GM12878 (cell line): ENCODE measurements around the gene BAAT. TPM values are rescaled to one million over a fixed set of nuclear protein-coding genes. Genes with fewer than 3 reads are reported as not detected.

ENCODE experiments used
- CHD2 ChIP-seq: IDR thresholded peaks from 2 replicates; pipeline ENCODE4 v1.6.1; 2011; ENCODE audit warnings: low read depth, low read length, improper control_type of control experiment, borderline replicate concordance
- E2F4 ChIP-seq: IDR thresholded peaks from 2 replicates; pipeline ENCODE4 v1.6.1; 2012; ENCODE audit warnings: low read depth, low read length, improper control_type of control experiment
- FOXM1 ChIP-seq: IDR thresholded peaks from 2 replicates; pipeline ENCODE4 v1.6.1; 2012; ENCODE audit warnings: low read depth, mild to moderate bottlenecking, inconsistent platforms, low read length, moderate library complexity
- GATAD2B ChIP-seq: fragments of 450-650 bp; conservative IDR thresholded peaks from 2 replicates; pipeline ENCODE4 v1.6.1; 2017; ENCODE audit warnings: low read depth, mild to moderate bottlenecking, moderate library complexity
- HDAC2 ChIP-seq: fragments of 200-600 bp; sonication (generic); IDR thresholded peaks from 2 replicates; pipeline ENCODE4 v1.6.1; 2017
- HDAC6 ChIP-seq: fragments of 200-600 bp; sonication (generic); IDR thresholded peaks from one replicate; pipeline ENCODE4 v1.8.0; 2017; ENCODE audit warnings: antibody characterized with exemption; ENCODE audit not compliant: unreplicated experiment
- IRF4 ChIP-seq: IDR thresholded peaks from 2 replicates; pipeline ENCODE4 v1.6.1; 2011; ENCODE audit warnings: low read depth, low read length
- IRF5 ChIP-seq: fragments of 450-650 bp; IDR thresholded peaks from 2 replicates; pipeline ENCODE4 v1.6.1; 2017; ENCODE audit warnings: borderline replicate concordance
- JUND ChIP-seq: IDR thresholded peaks from 2 replicates; pipeline ENCODE4 v1.6.1; 2012; ENCODE audit warnings: low read depth, mild to moderate bottlenecking, low read length, improper control_type of control experiment, moderate library complexity
- KLF5 ChIP-seq: fragments of 450-650 bp; IDR thresholded peaks from 2 replicates; pipeline ENCODE4 v1.6.1; 2014; ENCODE audit warnings: mild to moderate bottlenecking; ENCODE audit not compliant: partially characterized antibody
- LARP7 ChIP-seq: fragments of 450-650 bp; IDR thresholded peaks from 2 replicates; pipeline ENCODE4 v1.6.1; 2017; ENCODE audit warnings: mild to moderate bottlenecking
- MEF2B ChIP-seq: fragments of 450-650 bp; IDR thresholded peaks from 2 replicates; pipeline ENCODE4 v1.6.1; 2018; ENCODE audit warnings: mild to moderate bottlenecking, moderate library complexity; ENCODE audit not compliant: partially characterized antibody, poor library complexity, severe bottlenecking
- NBN ChIP-seq: fragments of 450-650 bp; IDR thresholded peaks from 2 replicates; pipeline ENCODE4 v1.6.1; 2016
- NR2C1 ChIP-seq: fragments of 450-650 bp; IDR thresholded peaks from 2 replicates; pipeline ENCODE4 v1.6.1; 2017; ENCODE audit warnings: antibody characterized with exemption, mild to moderate bottlenecking, moderate library complexity
- PBX3 ChIP-seq: IDR thresholded peaks from 2 replicates; pipeline ENCODE4 v1.6.1; 2011; ENCODE audit warnings: mild to moderate bottlenecking, low read depth, low read length, moderate library complexity; ENCODE audit not compliant: insufficient replicate concordance
- RUNX3 ChIP-seq: IDR thresholded peaks from 2 replicates; pipeline ENCODE4 v1.6.1; 2012; ENCODE audit warnings: low read length, inconsistent platforms
- SMARCA5 ChIP-seq: fragments of 450-650 bp; IDR thresholded peaks from 2 replicates; pipeline ENCODE4 v1.6.1; 2017; ENCODE audit warnings: mild to moderate bottlenecking
- SMC3 ChIP-seq: IDR thresholded peaks from 2 replicates; pipeline ENCODE4 v1.6.1; 2011; ENCODE audit warnings: low read length, improper control_type of control experiment, borderline replicate concordance
- STAT1 ChIP-seq: fragments of 450-650 bp; conservative IDR thresholded peaks from 2 replicates; pipeline ENCODE4 v1.6.1; 2014; ENCODE audit warnings: antibody characterized with exemption, mild to moderate bottlenecking
- TAF1 ChIP-seq: IDR thresholded peaks from 2 replicates; pipeline ENCODE4 v1.6.1; 2011; ENCODE audit warnings: mild to moderate bottlenecking, low read depth, low read length, borderline replicate concordance
- ZBTB40 ChIP-seq: fragments of 450-650 bp; IDR thresholded peaks from 2 replicates; pipeline ENCODE4 v1.6.1; 2016; ENCODE audit warnings: mild to moderate bottlenecking, moderate library complexity, borderline replicate concordance
- ZNF384 ChIP-seq: IDR thresholded peaks from 2 replicates; pipeline ENCODE4 v1.6.1; 2012; ENCODE audit warnings: low read depth, mild to moderate bottlenecking, low read length, improper control_type of control experiment, borderline replicate concordance
- ZZZ3 ChIP-seq: IDR thresholded peaks from 2 replicates; pipeline ENCODE4 v1.6.1; 2011; ENCODE audit warnings: low read depth; ENCODE audit not compliant: control insufficient read depth, insufficient read length
- polyA plus RNA-seq, 11 experiments: library from polyadenylated mRNA; depleted of rRNA in 4 of 11; unstranded in 6 of 11; stranded (reverse) in 5 of 11; fragments of >200 nt; fragmentation: Nextera tagmentation in 4 of 11; fragmentation: Illumina TruSeq in 1 of 11; extraction: Ambion mirVana in 4 of 11; extraction: Trizol in 1 of 11; gene quantifications; 1 replicate in 1 of 11; 2 replicates in 10 of 11; pipeline versions ENCODE4 v1.2.1 to v1.2.3, GENCODE V29; 2011 to 2016; ENCODE audit warnings: inconsistent platforms in 2 of 11, missing spikeins in 2 of 11, low read depth in 1 of 11
- total RNA-seq, 4 experiments: library from RNA; depleted of rRNA in 3 of 4; stranded (reverse); fragments of >200 nt in 3 of 4; fragmentation: Illumina TruSeq in 1 of 4; extraction: Trizol in 1 of 4; gene quantifications; 2 replicates each; pipeline versions ENCODE4 v1.2.1 to v1.2.3, GENCODE V29; 2013 to 2021

BAAT gene
- total and polyA plus RNA-seq, 10 of the 15 experiments (the other 5 are each of a cell fraction or from before 2014, with no cell fraction given): 0.02 to 0.26 (median 0.06) TPM; not detected in 2

- no peak for TF ChIP-seq PBX3
- no peak for TF ChIP-seq IRF4
- no peak for TF ChIP-seq IRF5
- no peak for TF ChIP-seq STAT1
- TF ChIP-seq E2F4: no peak
- no peak for TF ChIP-seq ZNF384
- no peak for TF ChIP-seq HDAC2
- peak; percentile 71 for TF ChIP-seq NBN
- no peak for TF ChIP-seq KLF5
- no peak for TF ChIP-seq GATAD2B
- no peak for TF ChIP-seq HDAC6
- no peak for TF ChIP-seq SMC3
- TF ChIP-seq LARP7: no peak
- TF ChIP-seq RUNX3: peak; percentile 62
- peak; percentile 78; the same call in 1 of the 2 replicates for TF ChIP-seq CHD2
- no peak for TF ChIP-seq FOXM1
- TF ChIP-seq ZBTB40: peak; percentile 77; the same call in 1 of the 2 replicates
- no peak for TF ChIP-seq MEF2B
- 0 out of 2 replicates have a peak, but pooled peaks have one; percentile 7 for TF ChIP-seq JUND
- TF ChIP-seq TAF1: peak; percentile 90
- TF ChIP-seq NR2C1: peak; percentile 77
- no peak for TF ChIP-seq ZZZ3
- 0 out of 2 replicates have a peak, but pooled peaks have one; percentile 30 for TF ChIP-seq SMARCA5
These were observed 13.5 kb upstream of the BAAT start, which contains the start of the genes MRPL50 and ZNF189 (continued) for GRCh38 chr9:101398068-101398929.
